NCI-H345 treated with DMSO at 0.1 percent for 48 hours (cell line): ENCODE results near the gene SHISA7.
"Not testable (repeated sequence)": the region's sequence is repeated elsewhere in the genome, so short reads cannot be mapped to it uniquely, and the experiment has no call there.

ENCODE experiments used
- DNase-seq: peaks from one replicate; lab custom pipeline; 2025; ENCODE audit not compliant: unreplicated experiment; lab: John Stamatoyannopoulos, UW

SHISA7 gene

GRCh38 chr19:55448175-55448490 is 5.0 kb upstream of the SHISA7 start:
- DNase-seq: not testable (repeated sequence)

- DNase-seq: peak; percentile 69
These were observed 4.5 kb upstream of the SHISA7 start for GRCh38 chr19:55447421-55448174.

- no peak for DNase-seq
These were observed 3.0 kb upstream of the SHISA7 start for GRCh38 chr19:55446060-55446459.

- no peak for DNase-seq
These were observed 1.5 kb upstream of the SHISA7 start for GRCh38 chr19:55444646-55445045.

GRCh38 chr19:55443824-55444480 is 852 bp upstream of the SHISA7 start:
- no peak for DNase-seq

GRCh38 chr19:55442372-55442961 is 633 bp downstream of the SHISA7 start:
- DNase-seq: no peak

- no peak for DNase-seq
These were observed 1.3 kb downstream of the SHISA7 start for GRCh38 chr19:55441692-55442321.

- DNase-seq: no peak
These were observed 1.8 kb downstream of the SHISA7 start for GRCh38 chr19:55441319-55441691.

- no peak for DNase-seq
These were observed 2.5 kb downstream of the SHISA7 start for GRCh38 chr19:55440411-55441105.

GRCh38 chr19:55439052-55439451 is 4.0 kb downstream of the SHISA7 start:
- DNase-seq: no peak

- no peak for DNase-seq
These were observed 5.7 kb downstream of the SHISA7 start for GRCh38 chr19:55437410-55437809.

- DNase-seq: no peak
These were observed 6.3 kb downstream of the SHISA7 start for GRCh38 chr19:55436847-55437246.

- DNase-seq: no peak
These were observed 8.1 kb downstream of the SHISA7 start for GRCh38 chr19:55435020-55435419.

- no peak for DNase-seq
These were observed 8.7 kb downstream of the SHISA7 start for GRCh38 chr19:55434356-55434919.

- DNase-seq: no peak
These were observed 9.8 kb downstream of the SHISA7 start for GRCh38 chr19:55433292-55433691.

GRCh38 chr19:55432241-55432959 is 10.7 kb downstream of the SHISA7 start:
- no peak for DNase-seq

- DNase-seq: no peak
These were observed 11.9 kb downstream of the SHISA7 start for GRCh38 chr19:55431183-55431582.

- no peak for DNase-seq
These were observed 17.1 kb downstream of the SHISA7 start for GRCh38 chr19:55426042-55426441.

- DNase-seq: no peak
These were observed 18.6 kb downstream of the SHISA7 start for GRCh38 chr19:55424518-55424917.

GRCh38 chr19:55423225-55424005 is 19.7 kb downstream of the SHISA7 start:
- no peak for DNase-seq
